Putamen (tissue), 1 donor: Measurements from ENCODE around the gene MECR.

Source experiments
- DNase-seq: peaks from one replicate; pipeline ENCODE4 v3.0.0-alpha.2; 2016; ENCODE audit warnings: low spot score

Gene MECR

GRCh38 chr1:29255134-29255666 lies 24.5 kb upstream of the MECR start:
- DNase-seq: no peak

GRCh38 chr1:29254346-29254745 lies 23.6 kb upstream of the MECR start:
- no peak for DNase-seq

- no peak for DNase-seq
Observed at GRCh38 chr1:29253180-29253579, 22.4 kb upstream of the MECR start.

- DNase-seq: no peak
Observed at GRCh38 chr1:29251164-29252124, 20.7 kb upstream of the MECR start.

GRCh38 chr1:29249951-29250581 lies 19.3 kb upstream of the MECR start:
- no peak for DNase-seq

- DNase-seq: no peak
Observed at GRCh38 chr1:29249170-29249691, 18.5 kb upstream of the MECR start.

GRCh38 chr1:29248409-29248808 lies 17.7 kb upstream of the MECR start:
- DNase-seq: no peak

- DNase-seq: no peak
Observed at GRCh38 chr1:29247571-29248273, 17.0 kb upstream of the MECR start.

- DNase-seq: no peak
Observed at GRCh38 chr1:29247044-29247443, 16.3 kb upstream of the MECR start.

- DNase-seq: no peak
Observed at GRCh38 chr1:29245876-29246275, 15.1 kb upstream of the MECR start.

- DNase-seq: no peak
Observed at GRCh38 chr1:29245261-29245660, 14.5 kb upstream of the MECR start.

- no peak for DNase-seq
Observed at GRCh38 chr1:29243871-29244200, 13.1 kb upstream of the MECR start.

- DNase-seq: no peak
Observed at GRCh38 chr1:29243023-29243870, 12.5 kb upstream of the MECR start.

GRCh38 chr1:29240986-29241385 lies 10.3 kb upstream of the MECR start:
- no peak for DNase-seq

GRCh38 chr1:29240400-29240837 lies 9.7 kb upstream of the MECR start:
- DNase-seq: no peak

- no peak for DNase-seq
Observed at GRCh38 chr1:29239142-29239541, 8.4 kb upstream of the MECR start.

GRCh38 chr1:29238620-29239002 lies 7.9 kb upstream of the MECR start:
- no peak for DNase-seq

GRCh38 chr1:29237852-29238619 lies 7.3 kb upstream of the MECR start:
- DNase-seq: no peak

GRCh38 chr1:29237129-29237821 lies 6.5 kb upstream of the MECR start:
- DNase-seq: no peak

- no peak for DNase-seq
Observed at GRCh38 chr1:29236712-29237128, 6.0 kb upstream of the MECR start.
